HAP-1 (cell line): Measurements from ENCODE around the gene CCDC9.

Source experiments
- DNase-seq, 2 experiments: peaks; one replicate each; pipeline ENCODE4 v3.0.0-alpha.2; 2016 to 2020; ENCODE audit warnings: low spot score in 2 of 2
- H3K27me3 ChIP-seq: fragments of 250-450 bp; sonication (Bioruptor Pico); 2 replicates; pipeline ENCODE4 v1.5.1; 2020; ENCODE audit warnings: low read depth, mild to moderate bottlenecking, moderate library complexity
- H3K36me3 ChIP-seq: fragments of 250-450 bp; sonication (Bioruptor Pico); replicated peaks from 2 replicates; pipeline ENCODE4 v1.5.1; 2020; ENCODE audit warnings: mild to moderate bottlenecking
- H3K4me1 ChIP-seq: fragments of 250-450 bp; sonication (Bioruptor Pico); 2 replicates; pipeline ENCODE4 v1.5.1; 2020; ENCODE audit warnings: mild to moderate bottlenecking
- H3K4me3 ChIP-seq: fragments of 250-450 bp; sonication (Bioruptor Pico); 2 replicates; pipeline ENCODE4 v1.5.1; 2020; ENCODE audit warnings: mild to moderate bottlenecking, moderate library complexity
- H3K9me3 ChIP-seq: fragments of 250-450 bp; sonication (Bioruptor Pico); 2 replicates; pipeline ENCODE4 v1.5.1; 2020; ENCODE audit warnings: mild to moderate bottlenecking, moderate library complexity
- in situ Hi-C: fragments of 300-500 bp; cut with MboI; formaldehyde crosslinking; loops from 3 replicates; pipeline ENCODE4 v1.14.3; 2020; ENCODE audit warnings: low sequenced_read_pairs, inconsistent platforms, mixed read lengths

CCDC9 gene

GRCh38 chr19:47255879-47256692 is at the start of gene CCDC9:
Gene CCDC9, plus strand, starts transcription at chr19:47256525. Its CDS starts 1,876 bp downstream, at chr19:47258401.
- Histone ChIP-seq H3K36me3 (peaks cover 33% of the 10 kb centered on the region), H3K4me1 (peaks cover 29% of the 10 kb centered on the region), H3K4me3 (peak within 1 kb of the TSS; percentile 57), H3K9me3 (no peaks in the 10 kb centered on the region), H3K27me3 (no peaks in the 10 kb centered on the region)
- in situ Hi-C loops: no loop called here
- peak; percentile 93 to 97 for DNase-seq

DNA sequence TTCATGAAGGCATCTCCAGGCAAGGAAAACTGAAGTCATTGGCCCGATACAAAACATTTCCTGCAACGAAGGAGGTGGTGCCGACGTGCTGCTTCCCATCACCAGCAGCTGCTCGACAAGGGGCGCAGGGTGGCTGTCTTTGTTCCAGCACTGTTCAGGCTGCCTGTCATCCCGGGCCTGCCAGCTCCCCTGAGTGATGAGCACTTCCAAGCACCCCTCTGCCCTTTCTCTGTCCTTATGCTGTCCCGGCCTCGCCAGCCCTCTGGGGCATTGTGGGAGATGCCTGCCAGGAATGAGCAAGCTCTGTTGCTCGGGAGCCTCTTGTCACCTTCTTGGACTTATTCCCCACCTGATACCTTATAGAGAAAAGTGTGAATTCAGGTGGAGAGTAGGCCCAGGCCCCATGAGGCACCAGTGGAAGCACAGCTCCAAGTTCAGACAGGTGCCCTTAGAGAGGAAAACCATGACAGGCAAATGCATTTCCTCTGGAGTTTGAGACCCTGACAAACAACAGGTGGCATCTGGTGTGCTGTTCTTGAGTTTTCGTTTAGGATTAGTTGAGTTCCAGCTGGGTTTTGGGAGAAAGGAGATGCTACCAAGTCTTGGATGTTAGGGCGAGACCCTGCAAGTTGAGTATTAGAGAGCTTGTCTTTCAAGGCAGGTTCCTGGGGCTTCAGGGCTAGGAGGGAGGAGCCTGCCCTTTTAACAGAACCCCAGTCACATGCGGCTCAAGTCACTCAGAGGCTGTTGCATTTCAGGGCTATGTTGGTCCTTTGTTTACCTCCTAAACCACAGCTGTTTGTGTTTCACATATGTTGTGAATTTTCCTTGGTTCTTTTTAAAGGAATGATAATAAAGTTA is 46.8 kb upstream of the CCDC9 start:
- H3K4me3 ChIP-seq: no peak overlapping the region
- H3K36me3 ChIP-seq: peaks cover 69% of the 10 kb centered on the region
- no peak for DNase-seq
- H3K4me1 ChIP-seq: peaks cover 7% of the 10 kb centered on the region
- in situ Hi-C loops: no loop called here
- H3K27me3 ChIP-seq: no peaks in the 10 kb centered on the region
- no peaks in the 10 kb centered on the region for H3K9me3 ChIP-seq

DNA sequence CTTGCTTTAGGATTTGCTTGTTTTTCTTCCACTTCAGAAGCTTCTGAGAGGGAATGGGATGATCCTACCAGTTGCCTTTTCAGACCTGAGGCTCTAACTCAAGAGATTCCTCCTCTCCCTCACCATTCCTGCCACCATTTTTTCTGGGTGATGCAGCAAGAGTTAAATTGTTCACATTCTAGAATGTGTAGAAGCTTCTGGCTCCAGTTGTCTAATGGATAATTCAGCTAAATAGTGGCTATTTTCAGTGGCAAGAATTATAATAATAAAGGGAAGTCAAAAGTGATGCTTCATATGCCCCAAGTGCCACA is 46.2 kb upstream of the CCDC9 start:
- Histone ChIP-seq H3K4me1 (peaks cover 7% of the 10 kb centered on the region), H3K27me3 (no peaks in the 10 kb centered on the region), H3K36me3 (peaks cover 63% of the 10 kb centered on the region), H3K9me3 (no peaks in the 10 kb centered on the region), H3K4me3 (no peak overlapping the region)
- in situ Hi-C loops: no loop called here
- DNase-seq: no peak

DNA sequence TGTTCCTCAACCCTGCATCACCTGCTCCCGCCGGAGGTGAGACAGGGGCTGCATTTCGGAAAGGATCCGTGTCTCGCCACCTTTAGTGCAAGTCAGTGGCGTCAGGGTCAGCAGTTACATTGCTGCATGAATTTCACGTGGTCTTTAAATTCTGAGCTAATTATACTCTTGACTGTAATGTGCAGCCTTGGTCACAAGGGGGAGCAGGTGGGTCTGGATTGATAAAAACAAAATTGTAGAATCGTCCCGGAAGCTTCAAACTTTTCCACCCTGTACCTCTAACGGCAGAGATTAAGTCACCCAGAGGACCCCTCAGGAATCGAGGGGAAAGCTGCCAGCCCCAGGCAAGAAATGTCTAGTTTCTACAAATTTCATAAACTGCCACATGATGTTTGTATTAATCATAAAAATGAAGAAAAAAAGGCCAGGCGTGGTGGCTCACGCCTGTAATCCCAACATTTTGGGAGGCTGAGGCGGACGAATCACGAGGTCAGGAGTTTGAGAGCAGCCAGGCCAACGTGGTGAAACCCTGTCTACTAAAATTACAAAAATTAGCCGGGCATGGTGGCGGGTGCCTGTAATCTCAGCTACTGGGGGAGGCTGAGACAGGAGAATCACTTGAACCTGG is 45.5 kb upstream of the CCDC9 start:
- H3K27me3 ChIP-seq: no peaks in the 10 kb centered on the region
- H3K36me3 ChIP-seq: peaks cover 56% of the 10 kb centered on the region
- peaks cover 7% of the 10 kb centered on the region for H3K4me1 ChIP-seq
- no peaks in the 10 kb centered on the region for H3K9me3 ChIP-seq
- in situ Hi-C loops: no loop called here
- H3K4me3 ChIP-seq: no peak overlapping the region
- peak; percentile 72 to 89 for DNase-seq

DNA sequence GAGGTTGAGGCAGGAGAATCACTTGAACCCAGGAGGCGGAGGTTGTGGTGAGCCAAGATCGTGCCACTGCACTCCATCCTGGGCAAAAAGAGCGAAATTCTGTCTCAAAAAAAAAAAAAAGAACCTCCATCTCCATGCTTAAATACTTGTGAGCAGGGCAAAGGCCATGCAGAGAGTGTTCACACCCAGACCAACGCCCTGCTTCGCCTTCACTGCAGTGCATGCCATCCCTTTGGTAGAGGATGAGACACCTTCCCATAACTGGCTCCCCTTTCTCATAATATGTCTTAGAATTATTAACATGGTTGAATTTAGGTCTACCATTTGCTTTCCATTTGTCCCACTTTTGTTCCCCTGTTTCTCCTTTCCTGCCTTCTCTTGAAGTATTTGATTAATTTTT is 40.7 kb upstream of the CCDC9 start:
- no peak for DNase-seq
- H3K4me1 ChIP-seq: peaks cover under 1% of the 10 kb centered on the region
- in situ Hi-C loops: no loop called here
- H3K36me3 ChIP-seq: peaks cover 10% of the 10 kb centered on the region
- no peaks in the 10 kb centered on the region for H3K9me3 ChIP-seq
- no peak overlapping the region for H3K4me3 ChIP-seq
- no peaks in the 10 kb centered on the region for H3K27me3 ChIP-seq

DNA sequence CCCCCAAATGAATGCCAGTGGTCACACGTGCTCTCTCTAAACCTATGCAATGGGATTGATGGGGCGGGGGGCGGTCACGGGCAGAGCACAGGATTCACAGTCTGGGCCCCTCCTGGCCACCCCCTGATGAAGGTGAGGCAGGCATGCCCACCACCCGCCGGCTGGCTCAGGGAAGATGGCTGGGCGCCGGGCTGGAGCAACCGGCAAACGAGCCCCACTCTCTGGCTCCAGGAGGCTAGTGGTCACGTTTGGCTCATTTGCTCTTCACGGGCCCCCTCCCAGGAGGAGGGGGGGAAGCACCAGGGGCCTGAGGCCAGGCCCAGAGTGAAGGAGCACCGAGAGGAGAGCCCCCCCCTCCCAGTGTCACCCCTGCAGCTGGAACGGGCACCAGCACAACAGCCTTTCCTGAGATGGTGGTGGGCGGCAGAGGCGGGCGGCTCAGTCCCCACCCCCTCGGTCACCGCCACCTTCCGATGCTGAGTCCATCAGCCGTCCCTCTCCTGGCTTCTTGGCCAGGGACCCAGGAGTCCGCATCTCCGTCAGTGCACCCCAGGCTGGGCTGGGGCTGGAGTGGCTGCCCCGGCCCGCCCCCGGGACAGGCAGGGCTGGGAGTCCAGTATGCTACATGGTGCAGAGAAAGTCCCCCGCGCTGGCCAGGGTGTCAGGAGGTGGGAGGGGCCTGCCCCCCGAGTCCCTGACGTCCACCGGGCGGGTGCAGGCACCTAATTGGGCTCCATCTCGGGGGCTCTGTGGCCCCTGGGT is 35.1 kb upstream of the CCDC9 start:
- Histone ChIP-seq H3K9me3 (no peaks in the 10 kb centered on the region; the same call in 1 of the 2 replicates), H3K36me3 (peaks cover 5% of the 10 kb centered on the region), H3K4me3 (no peak overlapping the region), H3K4me1 (peaks cover 6% of the 10 kb centered on the region), H3K27me3 (no peaks in the 10 kb centered on the region)
- DNase-seq: no peak
- in situ Hi-C loops: no loop called here

DNA sequence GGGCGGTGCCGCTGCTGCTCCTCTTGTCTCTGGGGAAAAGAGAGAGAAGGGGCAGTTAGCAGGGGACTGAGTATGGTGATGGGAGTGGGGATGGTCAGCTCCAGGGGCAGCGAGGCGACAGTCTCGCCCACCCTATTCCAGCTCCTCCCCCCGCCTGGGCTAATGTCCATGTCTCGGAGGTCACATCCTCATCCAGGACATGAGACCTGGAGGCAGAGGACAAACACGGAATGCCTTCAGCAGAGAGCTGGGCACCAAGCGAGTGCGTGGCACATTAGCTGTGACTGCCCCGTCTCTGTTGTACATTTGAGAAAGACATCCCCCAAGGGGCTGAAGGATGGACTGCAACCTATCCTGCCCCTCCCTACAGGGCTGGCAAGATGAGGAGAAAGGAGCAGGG is 34.4 kb upstream of the CCDC9 start:
- no peak overlapping the region for H3K4me3 ChIP-seq

GRCh38 chr19:47225746-47226425 is 30.4 kb upstream of the CCDC9 start:
- in situ Hi-C loops: no loop called here
- H3K4me1 ChIP-seq: peaks cover 25% of the 10 kb centered on the region
- peak; percentile 82 to 90 for DNase-seq

More for the DNA sequence above, 34.4 kb upstream of the CCDC9 start:
- Histone ChIP-seq H3K27me3 (no peaks in the 10 kb centered on the region), H3K4me1 (peaks cover 12% of the 10 kb centered on the region), H3K9me3 (no peaks in the 10 kb centered on the region; the same call in 1 of the 2 replicates), H3K36me3 (peaks cover 5% of the 10 kb centered on the region)
- no peak for DNase-seq
- in situ Hi-C loops: no loop called here

GRCh38 chr19:47226426-47227351 is 29.6 kb upstream of the CCDC9 start:
- DNase-seq: peak in 1 of 2 experiments; percentile 80
- H3K4me1 ChIP-seq: peaks cover 29% of the 10 kb centered on the region
- in situ Hi-C loops: no loop called here
- no peaks in the 10 kb centered on the region for H3K27me3 ChIP-seq
- H3K36me3 ChIP-seq: peaks cover 5% of the 10 kb centered on the region
- H3K4me3 ChIP-seq: peak overlapping the region; percentile 83
- H3K9me3 ChIP-seq: no peaks in the 10 kb centered on the region; the same call in 1 of the 2 replicates

More at GRCh38 chr19:47225746-47226425, 30.4 kb upstream of the CCDC9 start:
- peak overlapping the region; percentile 83 for H3K4me3 ChIP-seq
- H3K27me3 ChIP-seq: no peaks in the 10 kb centered on the region
- H3K9me3 ChIP-seq: no peaks in the 10 kb centered on the region; the same call in 1 of the 2 replicates
- H3K36me3 ChIP-seq: peaks cover 5% of the 10 kb centered on the region

DNA sequence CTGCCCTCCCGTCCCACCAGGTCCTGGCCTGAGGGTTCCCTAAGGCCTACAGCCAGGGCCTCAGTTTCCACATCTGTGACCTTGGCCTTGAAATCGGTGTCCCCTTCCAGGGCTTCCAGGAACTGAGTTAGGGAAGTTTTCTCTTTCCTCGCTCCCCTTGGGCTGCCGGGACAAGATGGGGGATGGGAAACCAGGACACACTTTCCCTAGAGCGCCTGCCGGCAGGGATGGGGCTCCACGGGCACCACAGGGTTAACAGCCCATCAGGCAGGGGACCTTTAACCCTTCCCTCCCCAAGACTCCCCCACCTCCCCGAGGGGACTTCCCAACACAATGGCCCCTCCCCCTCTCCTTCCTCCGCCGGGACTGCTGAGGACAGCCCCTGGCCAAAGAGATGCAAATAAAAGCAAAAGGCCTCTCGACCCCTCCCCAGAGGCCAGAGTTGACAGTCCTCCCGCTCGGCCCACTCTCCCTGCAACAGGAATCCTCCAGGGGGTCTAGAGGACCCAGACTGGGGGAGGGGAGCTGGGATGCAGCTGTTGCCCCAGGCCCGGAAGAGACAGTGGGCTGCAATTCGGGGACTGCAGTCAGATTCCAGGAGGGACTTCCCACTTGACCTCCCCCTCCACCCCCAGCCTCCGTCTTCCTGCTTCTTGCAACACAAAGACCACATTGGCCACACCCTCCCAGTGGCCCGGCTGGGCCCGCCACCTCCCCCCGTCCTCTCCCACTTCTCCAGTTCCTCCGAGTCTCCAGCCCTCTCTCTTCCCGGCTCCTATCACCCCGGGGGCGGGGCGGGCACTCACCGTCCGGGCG is 28.8 kb upstream of the CCDC9 start:
- peak; percentile 96 to 98 for DNase-seq
- in situ Hi-C loops: no loop called here
- no peaks in the 10 kb centered on the region; the same call in 1 of the 2 replicates for H3K9me3 ChIP-seq
- no peaks in the 10 kb centered on the region for H3K27me3 ChIP-seq
- peaks cover 5% of the 10 kb centered on the region for H3K36me3 ChIP-seq
- H3K4me1 ChIP-seq: peaks cover 30% of the 10 kb centered on the region
- peak overlapping the region; percentile 83 for H3K4me3 ChIP-seq

DNA sequence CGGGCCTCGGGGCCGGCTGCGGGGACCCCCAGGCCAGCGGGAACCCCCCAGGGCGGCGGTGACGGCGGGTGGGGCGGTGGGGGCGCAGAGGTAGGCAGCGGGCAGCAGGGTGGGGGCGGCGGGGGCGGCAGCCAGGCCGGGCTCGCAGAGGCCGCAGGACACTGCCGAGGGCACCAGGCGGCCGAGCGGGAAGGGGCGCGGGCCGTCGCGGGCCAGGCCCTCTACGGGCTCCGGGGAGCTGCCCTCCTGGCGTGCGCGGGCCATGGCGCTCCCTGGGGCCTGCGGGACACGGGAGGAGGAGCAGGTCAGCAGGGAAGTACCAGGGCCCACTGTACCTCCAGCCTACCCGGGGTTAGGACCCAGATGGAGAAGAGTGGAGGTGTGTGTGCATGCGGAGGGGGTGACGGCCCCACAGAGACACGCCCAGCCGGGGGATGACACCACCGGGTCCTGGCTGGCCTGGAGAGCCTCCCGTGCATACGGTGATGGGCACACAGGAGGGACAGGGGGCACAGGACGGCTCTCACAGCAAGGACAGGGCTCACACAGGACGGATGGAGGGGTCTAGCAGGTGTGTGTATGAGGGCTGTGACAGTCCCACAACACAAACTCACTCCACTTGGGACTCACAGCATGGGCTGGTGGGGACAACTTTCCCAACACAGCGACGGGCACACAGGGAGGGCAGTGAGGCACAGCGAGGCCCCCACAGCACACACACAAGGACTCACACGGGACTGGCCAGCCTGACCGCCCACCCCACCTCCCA is 28.0 kb upstream of the CCDC9 start:
- peak in 1 of 2 experiments; percentile 73 for DNase-seq
- H3K4me3 ChIP-seq: peak overlapping the region; percentile 83
- H3K27me3 ChIP-seq: no peaks in the 10 kb centered on the region
- peaks cover 30% of the 10 kb centered on the region for H3K4me1 ChIP-seq
- no peaks in the 10 kb centered on the region; the same call in 1 of the 2 replicates for H3K9me3 ChIP-seq
- H3K36me3 ChIP-seq: peaks cover 5% of the 10 kb centered on the region
- in situ Hi-C loops: no loop called here
